Choroid plexus epithelial cell (primary cell): ENCODE results near the gene CCNB3.

Experiments used
- DNase-seq: peaks from one replicate; pipeline ENCODE4 v3.0.0-alpha.2; 2010; ENCODE audit warnings: low read depth
- H3K4me3 ChIP-seq: 2 replicates; pipeline ENCODE4 v1.5.1; 2011; ENCODE audit warnings: low read depth, mild to moderate bottlenecking, control low read depth, low read length, moderate library complexity
- TF ChIP-seq, protein P1 (sequence below): conservative IDR thresholded peaks from 2 replicates; pipeline ENCODE4 v1.5.1; 2011; ENCODE audit warnings: low read depth, mild to moderate bottlenecking, control low read depth, inconsistent platforms, low read length, moderate library complexity

CCNB3 gene

DNA sequence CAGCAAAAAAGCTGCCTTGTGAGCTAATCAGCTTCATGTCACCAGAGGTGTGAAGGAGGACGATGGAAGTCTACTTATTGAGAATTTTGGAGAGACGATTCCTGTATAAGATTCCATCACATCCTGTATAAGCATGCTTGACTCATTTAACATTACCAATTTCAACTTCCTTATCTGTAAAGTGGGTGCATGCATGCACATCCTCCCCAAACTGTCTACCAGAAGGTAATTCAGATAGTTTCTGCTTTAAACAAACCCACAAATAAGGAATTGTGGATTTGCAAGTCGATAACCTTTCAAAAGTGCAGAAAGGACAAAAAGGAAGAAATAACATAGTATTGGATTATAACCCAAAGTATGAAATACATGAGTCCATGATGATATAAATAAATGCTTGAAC lies 34.8 kb upstream of the CCNB3 start:
- no peak overlapping the region for H3K4me3 ChIP-seq
- no peak for DNase-seq
- TF ChIP-seq, protein P1, sequence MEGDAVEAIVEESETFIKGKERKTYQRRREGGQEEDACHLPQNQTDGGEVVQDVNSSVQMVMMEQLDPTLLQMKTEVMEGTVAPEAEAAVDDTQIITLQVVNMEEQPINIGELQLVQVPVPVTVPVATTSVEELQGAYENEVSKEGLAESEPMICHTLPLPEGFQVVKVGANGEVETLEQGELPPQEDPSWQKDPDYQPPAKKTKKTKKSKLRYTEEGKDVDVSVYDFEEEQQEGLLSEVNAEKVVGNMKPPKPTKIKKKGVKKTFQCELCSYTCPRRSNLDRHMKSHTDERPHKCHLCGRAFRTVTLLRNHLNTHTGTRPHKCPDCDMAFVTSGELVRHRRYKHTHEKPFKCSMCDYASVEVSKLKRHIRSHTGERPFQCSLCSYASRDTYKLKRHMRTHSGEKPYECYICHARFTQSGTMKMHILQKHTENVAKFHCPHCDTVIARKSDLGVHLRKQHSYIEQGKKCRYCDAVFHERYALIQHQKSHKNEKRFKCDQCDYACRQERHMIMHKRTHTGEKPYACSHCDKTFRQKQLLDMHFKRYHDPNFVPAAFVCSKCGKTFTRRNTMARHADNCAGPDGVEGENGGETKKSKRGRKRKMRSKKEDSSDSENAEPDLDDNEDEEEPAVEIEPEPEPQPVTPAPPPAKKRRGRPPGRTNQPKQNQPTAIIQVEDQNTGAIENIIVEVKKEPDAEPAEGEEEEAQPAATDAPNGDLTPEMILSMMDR: no peak

DNA sequence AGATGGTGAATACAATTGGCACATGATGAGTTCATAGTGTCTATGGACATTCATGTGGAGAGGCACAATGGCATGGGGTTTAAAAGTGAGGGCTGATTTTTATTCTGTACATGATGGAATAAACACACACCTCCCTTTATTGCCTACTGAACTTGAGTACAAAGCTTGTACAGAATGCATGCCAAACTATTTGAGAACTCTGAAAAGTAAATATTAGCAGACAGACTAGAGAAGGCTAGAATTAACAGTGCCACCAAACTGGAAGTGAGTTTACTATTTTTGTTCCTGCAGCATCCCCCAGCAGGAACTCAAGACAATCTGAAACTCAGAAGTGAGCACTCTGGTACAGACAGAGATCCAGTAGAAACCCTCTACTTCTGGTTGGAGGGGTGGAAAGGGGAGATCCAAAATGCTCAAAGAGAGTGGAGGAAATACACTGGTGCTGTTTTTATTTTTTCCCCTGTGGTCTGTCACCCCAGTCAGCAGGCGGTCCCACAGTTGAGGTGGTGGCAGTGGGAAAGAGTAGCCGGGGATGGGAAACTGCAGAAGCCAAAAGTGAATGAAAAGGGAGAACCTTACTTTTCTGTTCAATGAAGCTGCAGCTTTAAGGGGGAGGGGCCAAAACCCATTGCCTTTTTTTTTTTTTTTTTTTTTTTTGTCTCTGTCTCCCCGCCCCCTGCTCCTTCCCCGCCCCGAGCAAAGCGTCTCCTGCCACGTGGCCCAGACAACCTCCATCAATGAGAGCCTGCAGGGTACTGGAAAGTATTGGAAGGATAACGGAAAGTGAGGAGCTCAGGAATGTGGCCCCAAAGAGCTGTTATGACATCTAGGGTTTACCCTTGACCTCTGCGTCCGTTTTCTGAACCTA lies 24.3 kb upstream of the CCNB3 start:
- TF ChIP-seq, protein P1: no peak
- no peak overlapping the region for H3K4me3 ChIP-seq
- no peak for DNase-seq

DNA sequence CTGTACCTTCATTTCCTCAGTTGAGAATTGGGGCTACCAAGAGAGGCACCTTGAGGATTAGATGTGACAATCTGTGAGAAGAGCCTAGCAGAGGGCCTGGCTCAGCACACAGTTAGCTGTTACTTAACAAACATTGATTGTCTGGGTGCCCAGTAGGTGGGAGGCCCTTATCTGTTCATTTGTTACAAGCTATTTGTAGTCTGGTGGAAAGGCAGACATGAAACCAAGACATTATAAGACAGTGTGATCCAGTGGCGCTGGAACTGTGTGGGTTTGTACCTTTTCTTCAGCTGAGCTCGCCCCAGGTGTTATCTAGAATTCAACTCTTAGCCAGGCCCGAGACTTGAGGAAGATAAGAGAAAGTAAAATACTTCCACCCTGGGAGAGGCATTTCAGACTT lies 20.7 kb upstream of the CCNB3 start:
- TF ChIP-seq, protein P1: no peak
- no peak for DNase-seq
- no peak overlapping the region for H3K4me3 ChIP-seq

DNA sequence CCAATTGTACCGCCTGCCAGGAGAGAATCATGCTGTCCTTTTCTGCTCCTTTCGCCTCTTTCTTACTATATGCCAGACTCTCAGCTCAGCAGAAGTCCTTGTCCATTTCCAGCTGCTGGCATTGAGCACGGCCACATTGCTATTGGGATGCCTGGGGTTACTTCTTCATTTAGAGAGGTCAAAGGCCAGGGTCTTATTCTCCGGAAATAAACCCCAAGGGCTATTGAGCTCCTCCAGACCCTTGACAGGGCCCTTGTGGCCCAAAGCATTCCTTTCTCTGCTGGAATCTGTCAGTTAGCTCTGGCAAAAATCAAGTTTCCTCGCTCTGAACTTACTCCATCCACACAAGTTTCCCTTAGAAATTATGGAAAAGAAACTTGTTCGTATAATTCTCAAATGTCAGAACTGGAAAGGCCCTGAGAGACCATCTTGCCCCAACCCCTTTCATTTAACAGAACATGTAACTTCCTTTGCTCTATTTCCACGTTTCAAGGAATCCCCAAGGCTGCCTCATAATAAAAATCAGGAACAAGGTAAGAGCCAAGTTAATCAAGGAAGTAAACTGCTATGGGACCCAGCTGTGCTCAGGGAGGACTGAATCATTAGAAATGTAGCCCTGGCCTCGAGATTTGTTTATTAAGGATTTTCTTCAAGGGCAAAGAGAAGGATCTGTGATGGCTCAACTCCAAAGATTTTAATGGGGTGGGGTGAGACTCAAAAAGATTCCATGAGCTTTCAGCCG lies 15.5 kb upstream of the CCNB3 start:
- no peak overlapping the region for H3K4me3 ChIP-seq
- TF ChIP-seq, protein P1: no peak
- DNase-seq: no peak

DNA sequence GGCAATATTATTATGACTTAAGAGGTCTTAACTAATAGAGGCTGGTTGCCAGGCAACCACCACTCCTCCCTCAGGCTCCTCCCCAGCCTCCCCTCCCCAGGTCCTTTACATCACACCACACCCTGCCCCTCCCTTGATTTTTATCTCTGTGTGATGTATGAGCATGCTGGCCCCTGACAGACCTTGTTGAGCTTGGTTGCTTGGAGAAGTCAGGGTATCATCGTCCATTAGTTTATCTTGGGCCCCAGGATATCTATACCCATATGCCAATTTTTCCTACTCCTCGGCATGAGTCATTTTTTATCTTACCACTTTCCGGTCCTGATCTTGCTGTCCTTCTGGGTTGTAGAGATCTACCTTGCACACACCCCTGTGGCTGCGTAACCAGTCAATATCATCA lies 6.2 kb upstream of the CCNB3 start:
- TF ChIP-seq, protein P1: no peak
- H3K4me3 ChIP-seq: no peak overlapping the region
- no peak for DNase-seq

DNA sequence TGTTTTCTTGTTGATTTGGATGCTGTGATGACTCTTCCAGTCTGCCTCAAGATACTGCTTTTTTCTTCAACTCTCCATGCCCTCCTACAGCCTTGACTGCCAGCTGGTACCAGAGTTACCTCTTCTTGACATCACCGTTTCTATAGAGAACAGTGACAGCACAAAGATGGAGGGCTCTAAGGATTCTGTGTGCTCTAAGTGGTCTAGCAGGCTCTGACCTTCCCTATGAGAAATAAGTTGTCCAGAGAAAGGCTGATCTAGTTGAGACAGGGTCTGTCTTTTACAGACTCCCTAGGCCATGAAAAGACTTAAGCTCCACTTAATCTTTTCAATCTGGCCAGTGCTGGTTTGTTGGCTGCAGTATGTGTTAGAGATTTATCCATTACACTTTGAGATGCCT lies 3.7 kb upstream of the CCNB3 start, which contains the start of gene AKAP4:
AKAP4 (minus strand) TSS at position 101 of the 400 bp plus-strand sequence. CDS start 118 bp downstream, outside the sequence.
- no peak for DNase-seq
- H3K4me3 ChIP-seq: no peak within 1 kb of the TSS
- TF ChIP-seq, protein P1: no peak
